ENCODE measurements around the gene TBCK.
A peak's percentile ranks its signal among the peaks of the same experiment; 100 is the strongest.

Gene TBCK

DNA sequence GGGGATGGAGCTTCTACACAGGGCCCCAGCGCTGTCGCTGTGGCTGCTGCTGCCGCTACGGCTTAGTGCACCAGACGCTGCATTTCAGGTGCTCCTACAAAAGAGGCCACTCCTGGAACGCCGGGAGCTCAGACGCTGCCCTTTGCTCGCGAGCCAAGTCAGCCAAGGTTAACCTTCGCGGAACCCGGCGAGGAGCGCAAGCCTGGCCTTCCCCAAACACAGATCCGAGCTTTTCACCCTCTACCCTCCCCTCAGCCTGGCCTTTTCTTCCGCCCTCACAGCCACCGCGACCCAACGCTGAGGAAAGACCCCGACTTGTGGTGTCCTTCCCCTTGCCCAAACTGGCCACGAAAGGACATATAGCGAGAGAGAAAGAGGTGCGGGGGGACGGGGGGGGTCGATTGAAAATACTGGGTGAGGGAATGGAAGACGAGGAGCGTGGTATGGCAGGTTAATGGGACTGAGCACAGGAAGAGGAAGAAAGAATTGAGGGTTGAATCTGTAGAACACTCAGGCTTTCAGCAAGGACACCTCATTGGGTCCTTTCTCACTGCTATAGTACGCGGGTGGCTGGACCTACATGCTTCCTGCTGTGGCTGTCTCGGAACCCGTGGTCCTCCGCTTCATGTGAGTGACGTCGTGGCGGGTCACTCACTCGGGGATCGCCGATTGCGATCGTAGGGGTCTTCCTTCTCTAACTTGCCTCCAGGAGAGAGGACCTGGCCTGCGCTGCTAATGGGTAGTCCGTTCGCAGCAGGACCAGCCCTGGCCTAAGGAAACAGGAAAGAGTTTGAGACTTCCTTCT is at the start of gene TBCK, which contains the start of gene AIMP1:
TBCK (minus strand) TSS at position 242 of the 805 bp plus-strand sequence. CDS start 7,249 bp downstream, outside the sequence.
AIMP1 (plus strand) TSS at position 583 of the 805 bp plus-strand sequence. CDS start 8,460 bp downstream, outside the sequence.
- TF ChIP-seq, protein P1, sequence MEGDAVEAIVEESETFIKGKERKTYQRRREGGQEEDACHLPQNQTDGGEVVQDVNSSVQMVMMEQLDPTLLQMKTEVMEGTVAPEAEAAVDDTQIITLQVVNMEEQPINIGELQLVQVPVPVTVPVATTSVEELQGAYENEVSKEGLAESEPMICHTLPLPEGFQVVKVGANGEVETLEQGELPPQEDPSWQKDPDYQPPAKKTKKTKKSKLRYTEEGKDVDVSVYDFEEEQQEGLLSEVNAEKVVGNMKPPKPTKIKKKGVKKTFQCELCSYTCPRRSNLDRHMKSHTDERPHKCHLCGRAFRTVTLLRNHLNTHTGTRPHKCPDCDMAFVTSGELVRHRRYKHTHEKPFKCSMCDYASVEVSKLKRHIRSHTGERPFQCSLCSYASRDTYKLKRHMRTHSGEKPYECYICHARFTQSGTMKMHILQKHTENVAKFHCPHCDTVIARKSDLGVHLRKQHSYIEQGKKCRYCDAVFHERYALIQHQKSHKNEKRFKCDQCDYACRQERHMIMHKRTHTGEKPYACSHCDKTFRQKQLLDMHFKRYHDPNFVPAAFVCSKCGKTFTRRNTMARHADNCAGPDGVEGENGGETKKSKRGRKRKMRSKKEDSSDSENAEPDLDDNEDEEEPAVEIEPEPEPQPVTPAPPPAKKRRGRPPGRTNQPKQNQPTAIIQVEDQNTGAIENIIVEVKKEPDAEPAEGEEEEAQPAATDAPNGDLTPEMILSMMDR (IDR thresholded peaks at IDR 0.05; ENCODE audit: insufficient read depth, low read depth, low read length, missing control alignments) = no peak
- H3K4me3 ChIP-seq (ENCODE audit: low read depth, low read length) = peak within 1 kb of the TSS; percentile 100
- DNase-seq (ENCODE audit: low read depth) = peak; percentile 94

DNA sequence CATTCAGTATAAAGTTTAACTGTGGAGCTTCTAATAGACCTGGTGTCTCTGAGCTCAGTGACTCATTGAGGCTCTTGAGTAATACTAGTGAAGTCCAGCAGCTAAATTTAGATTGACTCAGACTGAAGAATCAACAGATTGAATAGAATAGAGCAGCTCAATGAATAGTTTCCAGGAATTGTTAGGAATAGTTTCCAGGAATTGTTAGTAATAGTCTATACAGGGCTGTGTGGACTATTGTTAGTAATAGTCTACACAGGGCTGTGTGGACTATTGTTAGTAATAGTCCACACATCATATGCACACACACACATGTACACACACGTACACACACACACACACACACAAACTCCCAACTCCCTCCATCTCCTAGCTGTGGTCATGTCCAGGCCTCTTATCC is 49.6 kb upstream of the TBCK start:
- TF ChIP-seq, protein P1 (IDR thresholded peaks at IDR 0.05; ENCODE audit: insufficient read depth, low read depth, low read length, missing control alignments) = no peak
- no peak for DNase-seq (ENCODE audit: low read depth)
- H3K4me3 ChIP-seq (ENCODE audit: low read depth, low read length) = no peak overlapping the region

DNA sequence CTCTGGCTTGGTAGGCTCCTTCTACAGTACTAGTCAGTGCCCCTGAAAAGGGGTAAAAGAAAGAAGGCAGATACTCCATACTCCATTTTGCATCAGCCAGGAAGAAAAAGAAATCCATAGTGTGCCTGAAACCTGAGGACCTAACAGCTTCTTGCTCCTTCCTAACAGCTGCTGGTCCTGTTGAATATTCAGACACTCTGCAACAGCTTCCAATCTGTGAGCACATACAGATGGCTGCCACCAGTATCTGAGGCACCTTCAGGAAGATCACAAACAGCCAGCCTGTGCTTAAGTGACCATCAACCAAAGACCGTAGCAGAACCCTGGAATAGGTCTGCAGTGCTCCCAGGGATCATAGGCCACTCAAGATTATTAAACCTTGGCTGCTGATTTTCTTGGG is 48.3 kb upstream of the TBCK start:
- TF ChIP-seq, protein P1 (IDR thresholded peaks at IDR 0.05; ENCODE audit: insufficient read depth, low read depth, low read length, missing control alignments) = no peak
- H3K4me3 ChIP-seq (ENCODE audit: low read depth, low read length) = no peak overlapping the region
- DNase-seq (ENCODE audit: low read depth) = no peak

DNA sequence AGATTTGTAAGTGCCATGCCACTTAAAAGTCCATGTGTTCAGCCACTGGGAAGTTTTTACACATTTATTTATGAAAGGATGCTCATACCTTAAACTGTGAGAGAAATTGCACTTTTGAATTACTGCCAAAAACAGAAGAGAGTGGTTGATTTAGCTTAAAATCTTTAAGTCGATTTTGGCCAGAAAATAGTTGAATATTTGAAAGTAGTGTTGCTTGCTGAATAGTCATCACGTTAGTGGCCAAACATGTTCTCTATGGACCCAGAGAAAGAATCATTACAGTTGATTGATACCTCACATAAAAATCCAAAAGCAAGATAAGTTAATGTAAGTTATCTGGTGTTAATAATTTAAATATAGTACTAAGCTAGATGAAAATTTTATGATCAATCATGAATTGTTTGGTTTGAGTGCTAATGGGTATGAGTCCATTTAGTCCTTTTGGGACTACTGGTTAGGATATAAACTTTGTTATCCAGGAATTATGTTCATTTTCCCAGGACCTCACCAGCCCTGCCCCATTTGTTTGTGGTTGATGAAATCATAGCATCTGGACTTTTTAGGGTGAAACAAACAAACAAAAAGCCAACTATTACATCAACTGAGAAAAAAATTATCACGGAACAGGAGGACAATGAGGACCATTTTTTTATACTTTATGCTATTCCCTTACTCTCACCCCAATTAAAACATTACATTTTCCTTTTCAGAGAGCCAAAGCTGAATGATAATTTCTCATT is 46.2 kb upstream of the TBCK start:
- TF ChIP-seq, protein P1 (IDR thresholded peaks at IDR 0.05; ENCODE audit: insufficient read depth, low read depth, low read length, missing control alignments) = no peak
- no peak for DNase-seq (ENCODE audit: low read depth)
- H3K4me3 ChIP-seq (ENCODE audit: low read depth, low read length) = no peak overlapping the region

DNA sequence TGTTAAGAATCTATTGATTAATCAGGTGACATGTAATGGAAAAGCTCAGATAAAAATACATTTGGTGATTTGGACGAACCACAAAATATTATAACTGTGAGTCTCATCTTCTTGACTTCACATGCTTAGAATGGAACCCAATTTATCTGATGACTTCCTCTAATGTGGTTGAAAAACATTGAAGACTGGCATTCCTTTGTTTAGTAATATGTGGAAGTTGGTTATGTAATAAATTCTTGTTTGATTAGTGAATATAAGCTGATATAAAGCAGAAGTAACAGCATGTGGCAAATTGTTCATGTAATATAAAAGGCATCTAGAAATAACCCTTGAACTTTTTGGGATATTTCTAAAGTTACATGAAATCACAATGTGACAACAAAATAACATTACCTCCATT is 42.9 kb upstream of the TBCK start:
- no peak for DNase-seq (ENCODE audit: low read depth)
- no peak overlapping the region for H3K4me3 ChIP-seq (ENCODE audit: low read depth, low read length)
- TF ChIP-seq, protein P1 (IDR thresholded peaks at IDR 0.05; ENCODE audit: insufficient read depth, low read depth, low read length, missing control alignments) = no peak

GRCh38 chr4:106355193-106355592 is 39.2 kb upstream of the TBCK start:
- TF ChIP-seq, protein P1 (IDR thresholded peaks at IDR 0.05; ENCODE audit: insufficient read depth, low read depth, low read length, missing control alignments) = no peak
- no peak overlapping the region for H3K4me3 ChIP-seq (ENCODE audit: low read depth, low read length)
- no peak for DNase-seq (ENCODE audit: low read depth)

All from GM12865 (cell line).